Esophagus squamous epithelium (tissue), 4 donors: Measurements from ENCODE around the gene CDC14A.

Experiments
- POLR2A ChIP-seq, 4 donors: fragments of 450-650 bp; IDR thresholded peaks; one replicate each; pipeline ENCODE4 v1.6.1; 2017; ENCODE audit warnings: antibody characterized with exemption in 4 of 4, mild to moderate bottlenecking in 4 of 4, moderate library complexity in 3 of 4
- TF ChIP-seq, protein P1 (sequence below), 6 experiments: fragments of 450-650 bp in 4 of 6; fragments of 200-600 bp in 2 of 6; sonication (generic) in 2 of 6; IDR thresholded peaks; one replicate each; pipeline ENCODE4 v1.5.1; 2016 to 2019; ENCODE audit warnings: antibody characterized with exemption in 6 of 6, mild to moderate bottlenecking in 4 of 6, moderate library complexity in 4 of 6

DNA sequence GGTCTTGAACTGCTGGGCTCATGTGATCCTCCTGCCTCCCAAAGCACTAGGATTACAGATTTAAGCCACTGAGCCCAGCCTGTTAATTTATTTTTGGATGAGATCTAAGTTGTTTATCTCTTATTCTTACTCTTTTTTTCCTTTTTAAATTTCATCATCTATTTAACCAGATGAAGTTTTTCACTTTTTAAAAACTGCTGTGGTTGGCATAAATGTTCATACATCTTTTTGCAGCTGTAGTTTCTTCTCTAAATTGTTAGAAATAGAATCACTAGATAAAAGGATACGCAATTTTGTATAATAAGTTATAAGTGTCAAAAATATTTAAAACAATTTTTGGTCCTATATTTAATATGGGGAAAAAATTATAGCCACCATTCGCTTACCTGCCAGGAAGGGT lies 105.4 kb downstream of the CDC14A start:
- TF ChIP-seq, protein P1, sequence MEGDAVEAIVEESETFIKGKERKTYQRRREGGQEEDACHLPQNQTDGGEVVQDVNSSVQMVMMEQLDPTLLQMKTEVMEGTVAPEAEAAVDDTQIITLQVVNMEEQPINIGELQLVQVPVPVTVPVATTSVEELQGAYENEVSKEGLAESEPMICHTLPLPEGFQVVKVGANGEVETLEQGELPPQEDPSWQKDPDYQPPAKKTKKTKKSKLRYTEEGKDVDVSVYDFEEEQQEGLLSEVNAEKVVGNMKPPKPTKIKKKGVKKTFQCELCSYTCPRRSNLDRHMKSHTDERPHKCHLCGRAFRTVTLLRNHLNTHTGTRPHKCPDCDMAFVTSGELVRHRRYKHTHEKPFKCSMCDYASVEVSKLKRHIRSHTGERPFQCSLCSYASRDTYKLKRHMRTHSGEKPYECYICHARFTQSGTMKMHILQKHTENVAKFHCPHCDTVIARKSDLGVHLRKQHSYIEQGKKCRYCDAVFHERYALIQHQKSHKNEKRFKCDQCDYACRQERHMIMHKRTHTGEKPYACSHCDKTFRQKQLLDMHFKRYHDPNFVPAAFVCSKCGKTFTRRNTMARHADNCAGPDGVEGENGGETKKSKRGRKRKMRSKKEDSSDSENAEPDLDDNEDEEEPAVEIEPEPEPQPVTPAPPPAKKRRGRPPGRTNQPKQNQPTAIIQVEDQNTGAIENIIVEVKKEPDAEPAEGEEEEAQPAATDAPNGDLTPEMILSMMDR (IDR thresholded peaks at IDR 0.05): no peak
- no peak for TF ChIP-seq POLR2A (IDR thresholded peaks at IDR 0.05)
